ENCODE results near the gene ULBP2. TPM values are rescaled to one million over a fixed set of nuclear protein-coding genes. Genes with fewer than 3 reads are reported as not detected.
"Not testable (repeated sequence)": the region's sequence is repeated elsewhere in the genome, so short reads cannot be mapped to it uniquely, and the experiment has no call there.

ULBP2 gene
- polyA plus RNA-seq, 4 donors, result 0.33 to 0.92 (median 0.52) TPM

- not testable (repeated sequence) for DNase-seq (ENCODE audit: low read depth in 4 of 4, low spot score in 3 of 4)
Observed at GRCh38 chr6:149947533-149947932, 5.7 kb downstream of the ULBP2 start.

GRCh38 chr6:149948011-149948410 is 6.2 kb downstream of the ULBP2 start:
- no peak for DNase-seq (ENCODE audit: low read depth in 4 of 4, low spot score in 3 of 4)

- DNase-seq (ENCODE audit: low read depth in 4 of 4, low spot score in 3 of 4), result no peak
Observed at GRCh38 chr6:149948616-149949015, 6.8 kb downstream of the ULBP2 start.

GRCh38 chr6:149950423-149950822 is 8.6 kb downstream of the ULBP2 start:
- DNase-seq (ENCODE audit: low read depth in 4 of 4, low spot score in 3 of 4), result no peak

- DNase-seq (ENCODE audit: low read depth in 4 of 4, low spot score in 3 of 4), result no peak
Observed at GRCh38 chr6:149951096-149951495, 9.3 kb downstream of the ULBP2 start.

DNA sequence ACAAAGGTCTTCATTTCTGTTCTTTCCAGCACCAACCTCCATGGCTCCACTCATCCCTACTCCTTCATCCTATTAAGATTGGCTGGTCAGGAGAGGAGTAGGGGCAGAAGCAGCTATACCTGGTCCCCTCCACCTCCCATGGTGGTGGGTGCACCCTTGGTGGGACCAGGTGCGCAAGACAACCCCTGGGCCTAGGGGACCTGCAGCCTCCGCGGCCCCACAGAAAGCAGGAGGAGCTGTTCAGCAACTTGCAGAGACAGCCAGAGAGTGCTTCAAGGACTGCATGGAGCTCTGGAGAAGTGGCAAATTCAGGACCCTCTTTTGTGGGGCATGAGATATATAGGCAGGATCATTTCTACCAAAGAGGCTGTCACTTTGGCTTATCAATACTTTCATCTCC is 9.8 kb downstream of the ULBP2 start:
- no peak for DNase-seq (ENCODE audit: low read depth in 4 of 4, low spot score in 3 of 4)

GRCh38 chr6:149953390-149953789 is 11.6 kb downstream of the ULBP2 start:
- DNase-seq (ENCODE audit: low read depth in 4 of 4, low spot score in 3 of 4), result not testable (repeated sequence)

DNA sequence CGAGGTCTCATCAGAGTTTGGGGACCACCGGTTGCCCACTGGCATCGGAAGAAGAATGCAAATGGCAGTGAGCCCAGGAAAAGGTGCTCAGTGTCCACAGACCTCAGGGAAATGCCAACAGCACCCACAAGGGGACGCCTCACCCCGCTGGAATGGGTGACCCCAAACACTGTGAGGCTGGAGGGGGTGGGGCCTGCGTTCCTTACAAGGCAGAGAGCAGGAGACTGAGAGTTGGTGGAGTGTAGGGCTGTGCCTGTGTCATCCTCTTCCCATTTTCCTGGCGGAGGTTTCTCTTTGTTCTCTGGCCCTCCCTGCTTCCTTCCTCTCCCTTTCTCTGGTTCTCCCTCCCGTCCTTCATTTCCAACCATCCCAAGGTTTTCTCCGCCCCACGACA is 12.1 kb downstream of the ULBP2 start:
- DNase-seq (ENCODE audit: low read depth in 4 of 4, low spot score in 3 of 4), result not testable (repeated sequence)

GRCh38 chr6:149954328-149954983 is 12.6 kb downstream of the ULBP2 start:
- DNase-seq (ENCODE audit: low read depth in 4 of 4, low spot score in 3 of 4), result not testable (repeated sequence)

- DNase-seq (ENCODE audit: low read depth in 4 of 4, low spot score in 3 of 4), result not testable (repeated sequence)
Observed at GRCh38 chr6:149954984-149955653, 13.3 kb downstream of the ULBP2 start.

GRCh38 chr6:149955654-149956317 is 14.0 kb downstream of the ULBP2 start:
- DNase-seq (ENCODE audit: low read depth in 4 of 4, low spot score in 3 of 4), result not testable (repeated sequence)

DNA sequence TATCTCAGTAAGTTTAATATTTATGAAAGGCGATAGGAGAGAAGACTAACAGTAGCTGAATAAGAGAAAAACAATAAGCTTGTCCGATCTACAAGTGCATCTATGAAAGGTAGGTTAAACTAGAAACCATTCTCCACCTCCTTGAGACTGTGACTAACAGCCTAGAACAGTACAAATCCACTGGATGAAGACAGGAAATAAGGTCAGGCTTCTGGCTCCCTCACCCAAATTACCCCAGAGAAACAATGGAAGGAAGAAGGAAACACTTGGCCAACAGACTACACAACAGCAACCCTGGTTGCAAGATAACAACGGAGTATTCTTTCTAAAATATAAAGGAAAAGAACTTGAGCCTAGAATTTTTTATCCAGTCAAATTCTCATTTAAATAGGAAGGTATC is 16.3 kb downstream of the ULBP2 start:
- DNase-seq (ENCODE audit: low read depth in 4 of 4, low spot score in 3 of 4), result not testable (repeated sequence)

- DNase-seq (ENCODE audit: low read depth in 4 of 4, low spot score in 3 of 4), result not testable (repeated sequence)
Observed at GRCh38 chr6:149959806-149960205, 18.0 kb downstream of the ULBP2 start.

DNA sequence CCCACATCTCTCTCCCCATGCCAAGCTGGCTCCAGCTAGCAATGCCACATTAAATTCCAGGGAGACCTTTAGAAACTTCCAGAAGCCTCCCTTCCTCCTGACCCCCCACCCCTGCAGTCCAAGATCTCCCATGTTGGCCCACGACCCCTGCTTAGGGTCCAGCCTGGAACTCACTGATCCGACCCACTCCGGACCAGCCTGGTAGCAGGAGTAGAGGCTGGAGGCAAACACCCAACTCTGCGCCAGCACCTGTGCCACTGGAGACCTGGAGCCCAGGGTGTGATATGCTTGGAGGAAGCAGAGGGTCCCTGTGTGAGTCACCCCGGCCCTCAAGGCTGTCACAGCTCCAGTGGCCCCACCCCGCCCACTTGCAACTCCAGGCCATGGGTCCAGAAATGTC is 18.7 kb downstream of the ULBP2 start:
- DNase-seq (ENCODE audit: low read depth in 4 of 4, low spot score in 3 of 4), result no peak

DNA sequence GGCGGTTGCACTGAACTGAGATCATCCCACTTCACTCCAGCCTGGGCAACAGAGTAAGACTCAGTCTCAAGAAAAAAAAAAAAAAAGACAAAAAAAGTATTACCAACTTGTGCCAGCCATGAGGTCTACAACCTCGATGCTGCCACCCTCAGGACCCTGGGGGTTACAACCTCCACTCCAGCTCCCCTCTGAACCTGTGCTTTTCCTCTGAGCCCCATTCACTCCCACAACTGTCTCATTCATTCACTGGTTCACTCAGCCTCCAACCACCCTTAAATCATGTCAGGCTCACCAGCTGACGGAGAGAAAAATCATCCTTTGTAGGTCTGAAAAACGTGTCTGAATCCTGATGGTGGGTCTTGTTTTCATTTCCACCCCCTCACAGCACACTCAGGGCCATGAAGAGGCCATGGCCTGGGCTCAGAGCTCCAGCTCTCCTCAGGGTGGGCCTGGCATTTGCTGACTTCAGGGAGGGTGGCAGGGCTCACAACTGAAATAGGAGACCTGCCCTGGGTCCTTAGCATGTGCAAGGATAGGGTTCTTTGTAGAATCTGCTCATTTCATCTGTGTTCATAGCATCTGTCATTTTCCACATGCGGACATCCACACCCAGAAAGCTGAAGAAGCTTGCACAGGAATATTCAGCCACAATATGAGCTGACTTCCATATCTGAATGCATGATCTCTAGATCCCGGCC is 20.1 kb downstream of the ULBP2 start:
- DNase-seq (ENCODE audit: low read depth in 4 of 4, low spot score in 3 of 4), result no peak

- DNase-seq (ENCODE audit: low read depth in 4 of 4, low spot score in 3 of 4), result no peak
Observed at GRCh38 chr6:149962461-149963211, 20.8 kb downstream of the ULBP2 start.

DNA sequence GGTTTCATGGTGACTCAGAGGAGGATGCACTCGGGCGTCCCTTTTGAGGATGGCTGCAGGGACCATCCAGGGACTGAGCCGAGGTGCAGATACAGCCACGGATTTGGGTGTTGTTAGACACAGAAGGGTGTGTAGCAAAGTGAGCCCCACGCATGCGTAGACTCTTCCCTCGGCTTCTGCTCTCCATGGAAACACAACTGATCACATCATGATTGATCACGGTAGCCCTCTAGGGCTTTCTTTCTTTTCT is 21.3 kb downstream of the ULBP2 start:
- no peak for DNase-seq (ENCODE audit: low read depth in 4 of 4, low spot score in 3 of 4)

GRCh38 chr6:149963462-149964307 is 21.9 kb downstream of the ULBP2 start, which contains the start of gene ULBP1:
Gene ULBP1 (plus strand): TSS chr6:149963943. CDS start chr6:149964050, 107 bp downstream.
- peak in 1 of 4 donors; percentile 33 for DNase-seq (ENCODE audit: low read depth in 4 of 4, low spot score in 3 of 4)

DNA sequence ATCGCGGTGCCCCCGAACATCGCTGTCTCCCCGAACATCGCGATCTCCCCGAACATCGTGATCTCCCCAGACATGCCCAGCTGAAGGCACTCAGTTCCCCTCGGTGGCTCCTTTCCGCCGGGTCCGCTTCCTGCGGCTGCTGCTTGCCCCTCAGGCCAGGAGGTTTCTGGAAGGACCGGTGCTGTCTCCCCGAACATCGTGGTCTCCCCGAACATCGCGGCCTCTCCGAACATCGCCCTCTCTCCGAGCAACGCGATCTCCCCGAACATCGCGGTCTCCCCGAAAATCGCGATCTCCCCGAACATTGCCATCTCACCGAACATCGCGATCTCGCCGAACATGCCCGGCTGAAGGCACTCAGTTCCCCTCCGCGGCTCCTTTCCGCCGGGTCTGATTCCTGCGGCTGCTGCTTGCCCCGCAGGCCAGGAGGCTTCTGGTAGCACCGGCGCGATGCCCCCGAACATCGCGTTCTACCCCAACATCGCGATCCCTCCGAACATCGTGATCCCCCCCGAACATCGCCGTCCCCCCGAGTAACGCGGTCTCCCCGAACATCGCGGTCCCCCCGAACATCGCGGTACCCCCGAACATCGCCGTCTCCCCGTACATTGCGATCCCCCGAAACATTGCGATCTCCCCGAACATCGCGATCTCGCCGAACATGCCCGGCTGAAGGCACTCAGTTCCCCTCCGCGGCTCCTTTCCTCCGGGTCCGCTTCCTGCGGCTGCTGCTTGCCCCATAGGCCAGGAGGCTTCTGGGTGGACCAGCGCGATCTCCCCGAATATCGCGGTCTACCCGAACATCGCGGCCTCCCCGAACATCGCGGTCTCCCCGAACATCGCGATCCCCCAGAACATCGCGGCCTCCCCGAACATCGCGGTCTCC is 22.7 kb downstream of the ULBP2 start:
- no peak for DNase-seq (ENCODE audit: low read depth in 4 of 4, low spot score in 3 of 4)
